Fibroblast of pulmonary artery (primary cell): ENCODE data around the gene NT5C3B.
"Not testable (repeated sequence)": the region's sequence is repeated elsewhere in the genome, so short reads cannot be mapped to it uniquely, and the experiment has no call there.

Source experiments
- DNase-seq: peaks from one replicate; pipeline ENCODE4 v3.0.0-alpha.2; 2010; ENCODE audit warnings: low read depth
- H3K4me3 ChIP-seq: replicated peaks from 2 replicates; pipeline ENCODE4 v1.5.1; 2011; ENCODE audit warnings: low read depth, mild to moderate bottlenecking, control low read depth, low read length, moderate library complexity
- TF ChIP-seq, protein P1 (sequence below): IDR thresholded peaks from 2 replicates; pipeline ENCODE4 v1.5.1; 2011; ENCODE audit warnings: mild to moderate bottlenecking, control low read depth, low read length, inconsistent platforms; ENCODE audit errors: missing control alignments

NT5C3B gene

DNA sequence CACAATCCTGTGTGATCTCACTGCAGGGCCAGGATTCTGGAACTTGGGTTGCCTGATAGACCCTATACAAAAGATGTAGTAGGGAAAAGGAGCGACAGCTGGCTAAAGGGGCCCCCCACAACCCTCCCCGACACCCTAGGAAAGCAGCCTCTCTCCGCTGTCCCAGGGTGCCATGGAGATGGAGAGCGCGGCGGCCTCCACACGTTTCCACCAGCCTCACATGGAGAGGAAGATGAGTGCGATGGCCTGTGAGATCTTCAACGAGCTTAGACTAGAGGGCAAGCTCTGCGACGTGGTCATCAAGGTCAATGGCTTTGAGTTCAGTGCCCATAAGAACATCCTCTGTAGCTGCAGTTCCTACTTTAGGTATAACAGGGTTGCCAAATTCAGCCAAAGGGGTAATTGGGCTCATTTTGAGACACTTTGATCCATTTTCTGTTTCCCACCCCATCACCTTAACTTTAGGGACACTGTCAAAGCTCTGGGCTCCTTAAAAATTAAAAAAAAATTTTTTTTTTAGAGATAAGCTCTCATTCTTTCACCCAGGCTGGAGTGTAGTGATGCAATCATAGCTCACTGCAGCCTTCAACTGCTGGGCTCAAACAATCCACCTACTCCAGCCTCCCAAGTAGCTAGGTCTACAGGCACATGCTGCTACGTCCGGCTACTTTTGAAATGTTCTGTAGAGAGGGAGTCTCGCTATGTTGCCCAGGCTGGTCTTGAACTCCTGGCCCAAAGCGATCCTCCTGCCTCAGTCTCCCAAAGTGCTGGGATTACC is 1.9 kb upstream of the NT5C3B start, which contains the start of gene KLHL10:
Gene KLHL10 (plus strand): TSS at position 65 of the 778 bp plus-strand sequence. CDS start 108 bp downstream, at position 173.
- peak; percentile 20 for DNase-seq
- TF ChIP-seq, protein P1, sequence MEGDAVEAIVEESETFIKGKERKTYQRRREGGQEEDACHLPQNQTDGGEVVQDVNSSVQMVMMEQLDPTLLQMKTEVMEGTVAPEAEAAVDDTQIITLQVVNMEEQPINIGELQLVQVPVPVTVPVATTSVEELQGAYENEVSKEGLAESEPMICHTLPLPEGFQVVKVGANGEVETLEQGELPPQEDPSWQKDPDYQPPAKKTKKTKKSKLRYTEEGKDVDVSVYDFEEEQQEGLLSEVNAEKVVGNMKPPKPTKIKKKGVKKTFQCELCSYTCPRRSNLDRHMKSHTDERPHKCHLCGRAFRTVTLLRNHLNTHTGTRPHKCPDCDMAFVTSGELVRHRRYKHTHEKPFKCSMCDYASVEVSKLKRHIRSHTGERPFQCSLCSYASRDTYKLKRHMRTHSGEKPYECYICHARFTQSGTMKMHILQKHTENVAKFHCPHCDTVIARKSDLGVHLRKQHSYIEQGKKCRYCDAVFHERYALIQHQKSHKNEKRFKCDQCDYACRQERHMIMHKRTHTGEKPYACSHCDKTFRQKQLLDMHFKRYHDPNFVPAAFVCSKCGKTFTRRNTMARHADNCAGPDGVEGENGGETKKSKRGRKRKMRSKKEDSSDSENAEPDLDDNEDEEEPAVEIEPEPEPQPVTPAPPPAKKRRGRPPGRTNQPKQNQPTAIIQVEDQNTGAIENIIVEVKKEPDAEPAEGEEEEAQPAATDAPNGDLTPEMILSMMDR: no peak
- H3K4me3 ChIP-seq: no peak within 1 kb of the TSS

DNA sequence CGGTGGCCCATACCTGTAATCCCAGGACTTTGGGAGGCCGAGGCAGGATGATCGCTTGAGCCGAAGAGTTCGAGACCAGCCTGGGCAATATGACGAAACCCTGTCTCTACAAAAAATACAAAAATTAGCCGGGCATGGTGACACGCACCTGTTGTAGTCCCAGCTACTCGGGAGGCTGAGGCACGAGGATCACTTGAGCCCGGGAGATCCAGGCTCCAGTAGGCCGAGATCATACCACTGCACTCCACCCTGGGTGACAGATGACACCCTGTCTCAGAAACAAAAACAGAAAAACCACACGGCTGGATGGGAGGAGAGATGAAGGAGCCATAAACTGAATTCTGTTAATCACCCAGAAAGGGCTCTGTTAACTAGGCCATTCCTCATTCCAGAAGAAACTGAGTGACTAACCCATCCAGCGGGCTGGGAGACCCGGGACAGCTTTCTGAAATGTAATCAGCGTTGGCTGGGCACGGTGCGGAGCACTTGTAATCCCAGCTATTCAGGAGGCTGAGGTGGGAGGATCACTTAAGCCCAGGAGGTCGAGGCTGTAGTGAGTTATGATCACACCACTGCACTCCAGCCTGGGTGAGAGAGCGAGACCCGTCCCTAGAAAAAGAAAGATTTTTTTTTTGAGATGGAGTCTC is 641 bp upstream of the NT5C3B start:
- peak overlapping the region; percentile 74 for H3K4me3 ChIP-seq
- no peak for DNase-seq
- TF ChIP-seq, protein P1: no peak

DNA sequence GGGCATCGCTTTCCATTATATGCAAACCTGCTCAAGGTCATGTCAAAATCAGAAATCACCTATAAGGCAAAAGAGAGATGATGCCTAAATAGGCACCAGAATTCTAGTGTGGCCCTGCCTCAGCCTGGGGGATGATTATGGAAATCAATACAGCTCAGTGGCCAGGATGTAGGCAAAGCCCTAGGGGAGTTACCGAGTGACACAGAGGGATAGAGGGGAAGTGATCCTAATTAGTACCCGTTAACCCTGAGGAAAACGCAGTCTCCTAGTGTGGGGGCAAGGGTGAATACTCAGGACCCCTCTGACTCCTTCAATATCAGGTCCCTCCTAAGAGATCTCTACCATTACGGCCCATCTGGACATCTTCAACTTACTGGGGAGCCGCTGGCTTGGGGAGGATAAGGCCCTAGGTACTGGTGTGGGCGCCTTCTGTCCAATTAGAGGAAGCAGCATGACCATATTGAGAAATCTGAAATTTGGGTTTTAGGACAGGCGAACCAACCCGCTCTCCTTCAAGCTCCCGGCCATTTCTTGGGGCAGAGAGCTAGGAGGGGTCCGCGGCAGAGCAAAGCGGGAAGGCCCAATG is 725 bp downstream of the NT5C3B start:
- TF ChIP-seq, protein P1: no peak
- peak overlapping the region; percentile 74 for H3K4me3 ChIP-seq
- DNase-seq: no peak

DNA sequence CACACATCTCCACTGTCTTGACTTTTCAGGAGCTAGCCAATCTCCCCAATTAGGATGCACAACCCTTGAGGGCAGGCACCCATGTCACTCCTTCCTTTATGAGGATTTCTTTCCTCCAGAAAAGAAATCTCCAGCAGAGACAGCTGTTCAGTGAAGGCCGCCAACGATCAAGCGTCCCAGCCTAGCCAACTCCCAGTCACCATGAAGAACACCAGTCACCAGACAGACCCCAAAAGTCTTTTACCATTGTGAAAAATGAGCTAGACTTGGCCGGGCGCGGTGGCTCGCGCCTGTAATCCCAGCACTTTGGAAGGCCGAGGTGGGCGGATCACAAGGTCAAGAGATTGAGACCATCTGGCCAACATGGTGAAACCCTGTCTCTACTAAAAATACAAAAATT is 6.1 kb downstream of the NT5C3B start:
- not testable (repeated sequence) for H3K4me3 ChIP-seq, DNase-seq

DNA sequence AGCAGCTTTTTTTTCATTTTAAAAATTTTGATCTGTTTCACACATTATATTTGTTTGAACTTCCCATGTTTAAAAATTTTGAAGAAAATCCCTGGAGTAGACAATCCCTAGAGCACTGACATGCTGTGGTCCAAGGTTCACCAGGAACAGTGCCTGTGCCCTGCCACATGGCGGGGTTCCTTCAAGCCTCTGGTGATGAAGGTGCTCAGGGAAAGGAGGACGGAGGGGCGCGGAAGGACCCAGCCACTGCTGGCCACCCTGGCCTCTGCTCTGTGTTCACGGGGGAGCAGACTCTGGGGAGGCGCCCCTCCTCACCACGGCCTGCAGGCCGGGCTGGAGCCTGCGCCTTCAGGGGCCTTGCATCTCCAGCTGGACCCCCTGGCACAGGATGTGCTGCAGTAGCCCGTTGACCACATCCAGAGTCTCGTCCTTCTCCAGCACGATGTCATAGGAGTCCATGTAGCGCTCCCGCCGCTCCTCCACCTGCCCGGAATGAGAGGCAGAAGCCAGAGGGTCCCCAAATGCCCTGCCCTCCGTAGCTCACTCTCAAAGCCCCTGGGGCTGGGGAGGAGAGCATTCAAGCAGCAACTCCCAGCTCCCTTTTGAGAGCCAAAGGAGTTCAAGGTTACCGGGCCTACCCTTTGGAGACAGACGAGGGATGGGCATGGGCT is 10.7 kb downstream of the NT5C3B start:
- no peak overlapping the region for H3K4me3 ChIP-seq
- no peak for DNase-seq

DNA sequence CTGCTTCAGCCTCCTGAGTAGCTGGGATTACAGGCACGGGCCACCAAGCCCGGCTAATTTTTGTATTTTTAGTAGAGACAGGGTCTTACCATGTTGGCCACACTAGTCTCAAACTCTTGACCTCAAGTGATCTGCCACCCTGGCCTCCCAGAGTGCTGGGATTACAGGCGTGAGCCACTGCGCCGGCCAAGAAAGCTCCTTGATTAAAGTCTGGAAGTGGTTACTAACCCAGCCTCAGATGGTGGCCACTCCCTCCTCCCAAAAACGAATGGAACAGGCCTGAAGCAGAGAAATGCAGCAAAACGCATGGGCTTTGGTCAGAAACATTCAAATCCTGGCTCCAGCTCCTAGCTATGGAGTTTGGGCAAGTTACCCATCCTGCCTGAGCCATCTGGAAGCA is 11.9 kb downstream of the NT5C3B start:
- H3K4me3 ChIP-seq: no peak overlapping the region
- no peak for DNase-seq
- TF ChIP-seq, protein P1: no peak

More for the DNA sequence above, 10.7 kb downstream of the NT5C3B start:
- TF ChIP-seq, protein P1: no peak

DNA sequence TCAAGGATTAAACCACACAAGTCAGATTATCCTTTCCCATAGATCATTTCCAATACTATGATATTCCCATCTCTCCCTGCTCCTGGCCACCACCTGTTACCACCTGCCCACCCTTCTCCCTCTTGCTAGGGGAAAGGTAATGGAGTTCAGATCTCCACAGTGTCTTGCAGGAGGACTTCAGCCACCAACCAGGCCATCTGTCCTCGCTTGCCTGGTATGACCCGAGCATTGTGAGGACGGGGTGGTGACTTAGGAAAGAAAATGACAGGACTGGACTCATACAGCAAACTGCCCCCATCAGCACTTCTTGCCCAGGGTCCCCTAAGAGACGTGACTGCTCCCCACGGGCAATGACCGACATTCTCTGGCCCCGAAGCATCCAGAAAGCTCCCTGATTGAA is 12.5 kb downstream of the NT5C3B start:
- H3K4me3 ChIP-seq: no peak overlapping the region
- DNase-seq: no peak
- TF ChIP-seq, protein P1: no peak
